DND-41 (cell line): ENCODE data around the gene WDR43.

ENCODE experiments used
- EZH2 ChIP-seq: IDR thresholded peaks from 3 replicates; pipeline ENCODE4 v1.6.1; 2012; ENCODE audit warnings: borderline replicate concordance, low read depth, mild to moderate bottlenecking, moderate library complexity, low read length, inconsistent platforms; ENCODE audit not compliant: severe bottlenecking
- TF ChIP-seq, protein P1 (sequence below): IDR thresholded peaks from 2 replicates; pipeline ENCODE4 v1.5.1; 2012; ENCODE audit warnings: borderline replicate concordance, low read length, moderate library complexity, mild to moderate bottlenecking; ENCODE audit not compliant: poor library complexity, severe bottlenecking; ENCODE audit errors: extremely low read depth

DNA sequence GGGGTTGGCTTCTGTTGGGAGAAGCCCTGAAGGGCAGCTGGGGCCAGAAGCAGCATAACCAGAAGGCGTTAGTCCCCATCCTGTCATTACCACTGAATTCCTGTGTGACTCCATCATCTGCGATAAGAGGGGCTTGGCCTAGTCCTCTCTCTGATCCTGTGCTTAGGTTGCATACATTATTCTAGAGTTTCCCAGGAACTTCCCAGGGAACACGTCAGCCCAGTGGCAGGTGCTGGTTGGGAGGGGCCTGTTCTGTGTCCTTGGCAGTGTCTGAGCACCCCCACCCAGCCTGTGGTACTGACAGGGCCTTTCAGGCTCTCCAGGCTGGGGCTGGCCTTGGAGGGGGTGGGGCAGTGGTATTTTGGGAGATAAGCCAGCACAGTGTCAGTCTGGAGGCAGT is 82.1 kb downstream of the WDR43 start:
- TF ChIP-seq, protein P1, sequence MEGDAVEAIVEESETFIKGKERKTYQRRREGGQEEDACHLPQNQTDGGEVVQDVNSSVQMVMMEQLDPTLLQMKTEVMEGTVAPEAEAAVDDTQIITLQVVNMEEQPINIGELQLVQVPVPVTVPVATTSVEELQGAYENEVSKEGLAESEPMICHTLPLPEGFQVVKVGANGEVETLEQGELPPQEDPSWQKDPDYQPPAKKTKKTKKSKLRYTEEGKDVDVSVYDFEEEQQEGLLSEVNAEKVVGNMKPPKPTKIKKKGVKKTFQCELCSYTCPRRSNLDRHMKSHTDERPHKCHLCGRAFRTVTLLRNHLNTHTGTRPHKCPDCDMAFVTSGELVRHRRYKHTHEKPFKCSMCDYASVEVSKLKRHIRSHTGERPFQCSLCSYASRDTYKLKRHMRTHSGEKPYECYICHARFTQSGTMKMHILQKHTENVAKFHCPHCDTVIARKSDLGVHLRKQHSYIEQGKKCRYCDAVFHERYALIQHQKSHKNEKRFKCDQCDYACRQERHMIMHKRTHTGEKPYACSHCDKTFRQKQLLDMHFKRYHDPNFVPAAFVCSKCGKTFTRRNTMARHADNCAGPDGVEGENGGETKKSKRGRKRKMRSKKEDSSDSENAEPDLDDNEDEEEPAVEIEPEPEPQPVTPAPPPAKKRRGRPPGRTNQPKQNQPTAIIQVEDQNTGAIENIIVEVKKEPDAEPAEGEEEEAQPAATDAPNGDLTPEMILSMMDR: no peak
- TF ChIP-seq EZH2: no peak
